ENCODE results near the gene TMC1. TPM values are rescaled to one million over a fixed set of nuclear protein-coding genes. Genes with fewer than 3 reads are reported as not detected.

TMC1 gene
- total RNA-seq, 1 experiment from 2014 or later, result 0.36 TPM

DNA sequence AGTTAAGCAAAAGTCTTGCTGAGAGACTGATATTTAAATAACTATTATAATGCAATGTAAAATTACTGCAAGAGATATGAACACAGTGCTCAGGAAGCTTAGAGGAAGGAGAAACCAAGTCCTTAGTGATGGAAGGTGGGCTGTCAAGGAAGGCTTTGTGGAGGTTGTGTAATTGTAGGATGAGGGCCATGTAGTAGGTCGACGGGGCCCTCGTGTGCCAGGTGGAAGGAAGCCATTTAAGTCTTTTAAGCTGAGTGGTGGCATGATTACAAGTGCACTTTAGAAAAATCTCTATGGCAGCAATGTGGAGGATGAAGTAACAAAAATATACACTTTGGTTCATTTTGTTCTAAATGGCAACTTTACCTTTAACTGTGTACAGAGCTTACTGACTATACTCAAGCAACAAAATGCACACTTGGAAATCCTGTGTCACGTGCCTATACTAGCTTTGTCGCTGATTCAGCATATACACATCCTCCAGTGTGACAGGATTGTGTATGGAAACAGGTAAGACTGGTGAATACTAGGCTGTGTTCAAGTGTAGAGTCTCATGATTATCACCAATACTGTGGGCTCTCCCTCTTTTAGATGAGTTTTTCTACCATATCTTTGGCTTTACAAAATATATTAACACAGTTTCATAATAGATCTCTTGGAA is 78.6 kb downstream of the TMC1 start:
- intact Hi-C loops (cut with micrococcal nuclease; ENCODE audit: unreplicated experiment), result no loop called here
- ChIA-PET CTCF (interaction anchor here (0.5 to 0.7 kb wide), 2 partner anchors 21 to 471 kb away, joined by 3 to 5 read pairs; no protein-coding TSS in a partner anchor), POLR2A (no interaction called here)
- Histone ChIP-seq H3K4me3 (ENCODE audit: low read depth in 2 of 2, low read length in 2 of 2) (no peak overlapping the region), H3K27ac (ENCODE audit: low read length) (0 out of 2 replicates have a peak overlapping the region, but pooled peaks have one; percentile 1), H3K27me3 (ENCODE audit: control insufficient read depth, insufficient read depth, low read length) (no peaks in the 10 kb centered on the region), H3K9me3 (ENCODE audit: control insufficient read depth, insufficient read depth, low read depth, low read length) (no peaks in the 10 kb centered on the region), H3K4me1 (ENCODE audit: control insufficient read depth, insufficient read depth, low read length) (no peaks in the 10 kb centered on the region), H3K36me3 (ENCODE audit: control insufficient read depth, insufficient read depth, low read length) (no peaks in the 10 kb centered on the region)
- no peak for DNase-seq (ENCODE audit: low read depth, low spot score)
- no TSS peak for BruUV-seq (replicated peaks)
- TF ChIP-seq SIN3A (IDR thresholded peaks at IDR 0.05; ENCODE audit: borderline replicate concordance, insufficient read depth, low read depth, low read length) (no peak), REST (IDR thresholded peaks at IDR 0.05; ENCODE audit: insufficient read depth in 1 of 2, low read depth in 2 of 2, low read length in 1 of 2) (no peak), TCF7L2 (IDR thresholded peaks at IDR 0.05; ENCODE audit: low read depth, low read length) (no peak), POLR2AphosphoS5 (IDR thresholded peaks at IDR 0.05; ENCODE audit: low read depth, low read length) (no peak)
- TF ChIP-seq, protein P1, sequence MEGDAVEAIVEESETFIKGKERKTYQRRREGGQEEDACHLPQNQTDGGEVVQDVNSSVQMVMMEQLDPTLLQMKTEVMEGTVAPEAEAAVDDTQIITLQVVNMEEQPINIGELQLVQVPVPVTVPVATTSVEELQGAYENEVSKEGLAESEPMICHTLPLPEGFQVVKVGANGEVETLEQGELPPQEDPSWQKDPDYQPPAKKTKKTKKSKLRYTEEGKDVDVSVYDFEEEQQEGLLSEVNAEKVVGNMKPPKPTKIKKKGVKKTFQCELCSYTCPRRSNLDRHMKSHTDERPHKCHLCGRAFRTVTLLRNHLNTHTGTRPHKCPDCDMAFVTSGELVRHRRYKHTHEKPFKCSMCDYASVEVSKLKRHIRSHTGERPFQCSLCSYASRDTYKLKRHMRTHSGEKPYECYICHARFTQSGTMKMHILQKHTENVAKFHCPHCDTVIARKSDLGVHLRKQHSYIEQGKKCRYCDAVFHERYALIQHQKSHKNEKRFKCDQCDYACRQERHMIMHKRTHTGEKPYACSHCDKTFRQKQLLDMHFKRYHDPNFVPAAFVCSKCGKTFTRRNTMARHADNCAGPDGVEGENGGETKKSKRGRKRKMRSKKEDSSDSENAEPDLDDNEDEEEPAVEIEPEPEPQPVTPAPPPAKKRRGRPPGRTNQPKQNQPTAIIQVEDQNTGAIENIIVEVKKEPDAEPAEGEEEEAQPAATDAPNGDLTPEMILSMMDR (IDR thresholded peaks at IDR 0.05), result peak; percentile 29
- in situ Hi-C loops (cut with HindIII; ENCODE audit: low pct_unique_long_range_greater_than_20kb, low sequenced_read_pairs), result no loop called here
- no peak for ATAC-seq

- CTCF ChIA-PET, result no interaction called here
- TF ChIP-seq, protein P1 (IDR thresholded peaks at IDR 0.05), result no peak
- TF ChIP-seq REST (IDR thresholded peaks at IDR 0.05; ENCODE audit: insufficient read depth in 1 of 2, low read depth in 2 of 2, low read length in 1 of 2) (no peak), TCF7L2 (IDR thresholded peaks at IDR 0.05; ENCODE audit: low read depth, low read length) (no peak), POLR2AphosphoS5 (IDR thresholded peaks at IDR 0.05; ENCODE audit: low read depth, low read length) (no peak), SIN3A (IDR thresholded peaks at IDR 0.05; ENCODE audit: borderline replicate concordance, insufficient read depth, low read depth, low read length) (no peak)
- intact Hi-C loops (cut with micrococcal nuclease; ENCODE audit: unreplicated experiment) (no loop called here), in situ Hi-C loops (cut with HindIII; ENCODE audit: low pct_unique_long_range_greater_than_20kb, low sequenced_read_pairs) (no loop called here)
- BruUV-seq (replicated peaks), result no TSS peak
- Histone ChIP-seq H3K4me3 (ENCODE audit: low read depth in 2 of 2, low read length in 2 of 2) (no peak overlapping the region), H3K4me1 (ENCODE audit: control insufficient read depth, insufficient read depth, low read length) (no peaks in the 10 kb centered on the region), H3K36me3 (ENCODE audit: control insufficient read depth, insufficient read depth, low read length) (no peaks in the 10 kb centered on the region), H3K27me3 (ENCODE audit: control insufficient read depth, insufficient read depth, low read length) (no peaks in the 10 kb centered on the region), H3K27ac (ENCODE audit: low read length) (no peak overlapping the region), H3K9me3 (ENCODE audit: control insufficient read depth, insufficient read depth, low read depth, low read length) (no peaks in the 10 kb centered on the region)
- no peak for ATAC-seq
- POLR2A ChIA-PET, result no interaction called here
- no peak for DNase-seq (ENCODE audit: low read depth, low spot score)
These were observed 79.3 kb downstream of the TMC1 start for GRCh38 chr9:72600671-72601070.

All from Panc1 (cell line).